Measurements from ENCODE around the gene PTPRN2. TPM values are rescaled to one million over a fixed set of nuclear protein-coding genes. Genes with fewer than 3 reads are reported as not detected.

Gene PTPRN2
- total RNA-seq, 1 donor from 2014 or later = 15.4 TPM

DNA sequence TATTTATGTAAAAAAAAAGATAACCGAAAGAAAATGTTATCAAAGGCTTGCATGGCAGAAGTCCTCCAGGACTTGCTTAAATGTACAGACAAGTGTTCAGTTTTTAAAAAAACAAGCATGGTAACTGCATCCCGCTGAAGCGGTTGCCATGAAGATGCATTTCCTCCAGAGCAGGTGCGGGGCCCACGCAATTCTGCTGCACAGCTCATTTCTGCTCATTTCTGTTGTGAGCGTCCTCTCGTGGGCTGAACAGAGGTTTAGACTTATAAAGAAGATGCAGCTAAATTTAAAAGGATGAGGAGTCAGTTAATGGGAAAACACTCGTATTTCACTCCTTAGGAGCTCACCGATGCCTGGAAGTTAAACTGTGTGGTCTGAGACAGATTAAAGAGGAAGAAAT, 1003.2 kb downstream of the PTPRN2 start:
- Mint-ChIP-seq H3K27me3 (peaks cover 14% of the 10 kb centered on the region), H3K4me1 (ENCODE audit: unreplicated experiment) (no peaks in the 10 kb centered on the region), H3K27ac (no peak overlapping the region), H3K9me3 (no peaks in the 10 kb centered on the region), H3K4me3 (no peak overlapping the region), H3K36me3 (no peaks in the 10 kb centered on the region)
- no peak for DNase-seq (ENCODE audit: extremely low spot score, unreplicated experiment)
- TF ChIP-seq, protein P1, sequence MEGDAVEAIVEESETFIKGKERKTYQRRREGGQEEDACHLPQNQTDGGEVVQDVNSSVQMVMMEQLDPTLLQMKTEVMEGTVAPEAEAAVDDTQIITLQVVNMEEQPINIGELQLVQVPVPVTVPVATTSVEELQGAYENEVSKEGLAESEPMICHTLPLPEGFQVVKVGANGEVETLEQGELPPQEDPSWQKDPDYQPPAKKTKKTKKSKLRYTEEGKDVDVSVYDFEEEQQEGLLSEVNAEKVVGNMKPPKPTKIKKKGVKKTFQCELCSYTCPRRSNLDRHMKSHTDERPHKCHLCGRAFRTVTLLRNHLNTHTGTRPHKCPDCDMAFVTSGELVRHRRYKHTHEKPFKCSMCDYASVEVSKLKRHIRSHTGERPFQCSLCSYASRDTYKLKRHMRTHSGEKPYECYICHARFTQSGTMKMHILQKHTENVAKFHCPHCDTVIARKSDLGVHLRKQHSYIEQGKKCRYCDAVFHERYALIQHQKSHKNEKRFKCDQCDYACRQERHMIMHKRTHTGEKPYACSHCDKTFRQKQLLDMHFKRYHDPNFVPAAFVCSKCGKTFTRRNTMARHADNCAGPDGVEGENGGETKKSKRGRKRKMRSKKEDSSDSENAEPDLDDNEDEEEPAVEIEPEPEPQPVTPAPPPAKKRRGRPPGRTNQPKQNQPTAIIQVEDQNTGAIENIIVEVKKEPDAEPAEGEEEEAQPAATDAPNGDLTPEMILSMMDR (conservative IDR thresholded peaks at IDR 0.05) = no peak

DNA sequence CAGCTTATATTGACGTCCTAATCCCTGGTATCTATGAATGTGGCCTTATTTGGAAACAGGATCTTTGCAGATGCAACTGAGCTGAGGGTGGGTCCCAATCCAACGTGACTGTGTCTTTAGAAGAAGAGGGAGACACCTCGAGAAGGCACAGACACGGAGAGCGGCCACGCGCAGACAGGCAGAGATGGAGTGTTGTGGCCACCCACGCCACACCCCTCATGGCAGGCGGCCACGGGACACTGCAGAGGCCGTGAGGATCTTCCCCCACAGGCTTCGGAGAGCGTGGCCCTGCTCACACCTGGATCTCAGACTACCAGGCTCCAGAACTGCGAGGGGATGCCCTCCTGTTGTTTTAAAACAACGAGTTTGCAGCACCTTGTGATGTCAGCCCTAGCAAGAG, 1005.9 kb downstream of the PTPRN2 start:
- no peaks in the 10 kb centered on the region for H3K4me1 Mint-ChIP-seq (ENCODE audit: unreplicated experiment)
- no peak for DNase-seq (ENCODE audit: extremely low spot score, unreplicated experiment)
- H3K27ac Mint-ChIP-seq = no peak overlapping the region
- H3K4me3 Mint-ChIP-seq = no peak overlapping the region
- no peaks in the 10 kb centered on the region for H3K36me3 Mint-ChIP-seq
- TF ChIP-seq, protein P1 (conservative IDR thresholded peaks at IDR 0.05) = no peak
- H3K27me3 Mint-ChIP-seq = peaks cover 10% of the 10 kb centered on the region
- no peaks in the 10 kb centered on the region for H3K9me3 Mint-ChIP-seq

DNA sequence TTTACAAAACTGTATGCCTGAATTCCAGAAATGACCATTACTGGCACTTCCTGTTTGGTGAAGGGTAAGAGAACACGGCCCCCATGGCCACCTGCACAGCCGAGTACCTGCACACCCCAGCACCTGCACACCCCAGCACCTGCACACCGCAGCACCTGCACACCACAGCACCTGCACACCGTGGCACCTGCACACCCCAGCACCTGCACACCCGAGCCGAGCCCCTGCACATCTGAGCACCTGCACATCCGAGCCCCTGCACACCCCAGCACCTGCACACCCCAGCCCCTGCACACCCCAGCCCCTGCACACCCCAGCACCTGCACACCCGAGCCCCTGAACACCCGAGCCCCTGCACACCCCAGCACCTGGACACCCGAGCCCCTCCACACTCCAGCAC, 1007.3 kb downstream of the PTPRN2 start:
- no peak overlapping the region for H3K4me3 Mint-ChIP-seq
- no peaks in the 10 kb centered on the region for H3K9me3 Mint-ChIP-seq
- DNase-seq (ENCODE audit: extremely low spot score, unreplicated experiment) = no peak

DNA sequence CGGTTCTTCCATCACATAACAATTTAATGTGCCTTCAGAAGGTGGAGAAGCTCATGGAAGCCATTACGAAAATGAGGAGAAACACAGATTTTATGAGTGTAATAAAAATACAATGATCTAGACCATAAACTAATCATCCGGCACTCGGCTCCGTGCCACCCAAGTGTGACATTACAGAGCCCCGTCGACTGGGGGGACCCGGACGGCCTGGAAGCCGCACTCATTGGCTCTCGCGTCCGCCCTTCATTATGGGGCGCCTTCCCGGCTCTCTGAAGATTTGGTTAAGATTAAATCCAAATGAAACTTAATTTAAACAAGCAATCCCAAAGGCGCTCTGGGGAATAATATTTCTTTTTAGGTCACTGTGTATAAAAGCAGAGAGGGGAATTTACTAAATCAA, 1008.2 kb downstream of the PTPRN2 start:
- TF ChIP-seq, protein P1 (conservative IDR thresholded peaks at IDR 0.05) = no peak
- no peaks in the 10 kb centered on the region for H3K4me1 Mint-ChIP-seq (ENCODE audit: unreplicated experiment)
- H3K4me3 Mint-ChIP-seq = no peak overlapping the region
- peaks cover 8% of the 10 kb centered on the region for H3K27me3 Mint-ChIP-seq
- H3K27ac Mint-ChIP-seq = no peak overlapping the region
- H3K9me3 Mint-ChIP-seq = no peaks in the 10 kb centered on the region
- no peak for DNase-seq (ENCODE audit: extremely low spot score, unreplicated experiment)
- no peaks in the 10 kb centered on the region for H3K36me3 Mint-ChIP-seq

More for the DNA sequence above, 1007.3 kb downstream of the PTPRN2 start:
- Mint-ChIP-seq H3K36me3 (no peaks in the 10 kb centered on the region), H3K27me3 (peaks cover 8% of the 10 kb centered on the region), H3K27ac (no peak overlapping the region), H3K4me1 (ENCODE audit: unreplicated experiment) (no peaks in the 10 kb centered on the region)
- TF ChIP-seq, protein P1 (conservative IDR thresholded peaks at IDR 0.05) = no peak

DNA sequence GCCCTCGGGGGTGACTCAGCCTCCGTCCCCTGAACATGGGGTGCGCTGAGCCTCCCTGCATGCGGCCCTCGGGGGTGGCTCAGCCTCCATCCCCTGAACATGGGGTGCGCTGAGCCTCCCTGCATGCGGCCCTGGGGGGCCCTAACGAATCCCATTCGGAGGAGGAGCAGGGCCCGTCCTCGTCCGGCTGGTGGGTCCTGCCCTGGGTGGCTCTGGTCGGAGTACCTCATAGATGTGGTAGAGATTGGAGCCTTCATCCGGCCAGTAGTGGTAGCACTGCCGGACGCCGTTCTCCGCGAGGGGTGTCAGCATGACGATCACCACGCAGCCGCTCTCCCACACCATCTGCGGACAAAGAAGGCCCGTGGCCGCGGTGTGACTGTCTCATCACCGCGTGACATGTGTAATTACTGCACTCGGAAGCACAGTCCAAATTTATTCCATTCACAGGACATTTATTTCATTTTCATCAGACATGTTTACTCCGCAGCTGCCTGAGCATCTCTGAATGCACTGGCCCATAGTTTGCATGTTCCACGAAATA, 1009.8 kb downstream of the PTPRN2 start:
- Mint-ChIP-seq H3K36me3 (no peaks in the 10 kb centered on the region), H3K27me3 (peaks cover under 1% of the 10 kb centered on the region), H3K4me1 (ENCODE audit: unreplicated experiment) (peaks cover 6% of the 10 kb centered on the region), H3K9me3 (no peaks in the 10 kb centered on the region), H3K4me3 (no peak overlapping the region), H3K27ac (no peak overlapping the region)
- TF ChIP-seq, protein P1 (conservative IDR thresholded peaks at IDR 0.05) = no peak
- DNase-seq (ENCODE audit: extremely low spot score, unreplicated experiment) = no peak

DNA sequence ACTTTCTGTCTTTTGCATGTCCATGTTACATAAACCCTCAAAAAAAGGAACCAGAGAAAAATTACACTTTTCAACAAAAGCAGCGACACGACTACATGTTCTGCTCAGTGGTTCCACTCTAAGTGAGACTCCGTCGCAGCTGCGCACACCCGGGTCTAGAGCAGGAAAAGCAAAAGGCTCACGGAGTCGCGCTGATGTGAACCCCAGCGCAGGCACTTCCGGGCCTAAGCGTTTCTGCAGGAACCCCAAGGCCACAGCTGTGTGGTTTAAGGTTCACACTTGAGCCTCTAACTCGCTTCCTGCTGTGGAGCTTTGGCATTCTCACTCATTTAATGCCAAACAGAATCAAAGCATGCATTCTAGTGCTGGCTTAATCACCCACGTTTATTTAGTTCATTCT, 1010.6 kb downstream of the PTPRN2 start:
- H3K4me1 Mint-ChIP-seq (ENCODE audit: unreplicated experiment) = peaks cover 6% of the 10 kb centered on the region
- no peaks in the 10 kb centered on the region for H3K36me3 Mint-ChIP-seq
- TF ChIP-seq, protein P1 (conservative IDR thresholded peaks at IDR 0.05) = no peak
- DNase-seq (ENCODE audit: extremely low spot score, unreplicated experiment) = no peak
- no peaks in the 10 kb centered on the region for H3K27me3 Mint-ChIP-seq
- H3K9me3 Mint-ChIP-seq = no peaks in the 10 kb centered on the region
- H3K4me3 Mint-ChIP-seq = no peak overlapping the region
- no peak overlapping the region for H3K27ac Mint-ChIP-seq

Measured in type B pancreatic cell (in vitro differentiated cells).